ENCODE results near the gene CYBRD1.
"Not testable (repeated sequence)": the region's sequence is repeated elsewhere in the genome, so short reads cannot be mapped to it uniquely, and the experiment has no call there.

Gene CYBRD1

GRCh38 chr2:171522052-171522787 is at the start of gene CYBRD1:
Gene CYBRD1 (plus strand): TSS chr2:171522474. CDS start chr2:171522546, 72 bp downstream.
- DNase-seq: peak; percentile 9

GRCh38 chr2:171475979-171476378 is 46.3 kb upstream of the CYBRD1 start:
- no peak for DNase-seq

- no peak for DNase-seq
These were observed 43.9 kb upstream of the CYBRD1 start for GRCh38 chr2:171478345-171478744.

GRCh38 chr2:171479154-171479814 is 43.0 kb upstream of the CYBRD1 start:
- DNase-seq: no peak

GRCh38 chr2:171480908-171481307 is 41.4 kb upstream of the CYBRD1 start:
- no peak for DNase-seq

GRCh38 chr2:171482308-171482707 is 40.0 kb upstream of the CYBRD1 start:
- no peak for DNase-seq

GRCh38 chr2:171482877-171483276 is 39.4 kb upstream of the CYBRD1 start:
- no peak for DNase-seq

GRCh38 chr2:171483793-171484192 is 38.5 kb upstream of the CYBRD1 start:
- no peak for DNase-seq

GRCh38 chr2:171485116-171485515 is 37.2 kb upstream of the CYBRD1 start:
- DNase-seq: no peak

GRCh38 chr2:171487201-171487600 is 35.1 kb upstream of the CYBRD1 start:
- no peak for DNase-seq

GRCh38 chr2:171487803-171488259 is 34.4 kb upstream of the CYBRD1 start:
- DNase-seq: no peak

- no peak for DNase-seq
These were observed 31.7 kb upstream of the CYBRD1 start for GRCh38 chr2:171490577-171490976.

- no peak for DNase-seq
These were observed 31.0 kb upstream of the CYBRD1 start for GRCh38 chr2:171491292-171491691.

- no peak for DNase-seq
These were observed 29.6 kb upstream of the CYBRD1 start for GRCh38 chr2:171492664-171493063.

- not testable (repeated sequence) for DNase-seq
These were observed 24.6 kb upstream of the CYBRD1 start for GRCh38 chr2:171497664-171498063.

GRCh38 chr2:171505374-171505773 is 16.9 kb upstream of the CYBRD1 start:
- DNase-seq: no peak

- no peak for DNase-seq
These were observed 12.1 kb upstream of the CYBRD1 start for GRCh38 chr2:171509945-171510731.

- no peak for DNase-seq
These were observed 10.3 kb upstream of the CYBRD1 start for GRCh38 chr2:171512014-171512413.

GRCh38 chr2:171512683-171513195 is 9.5 kb upstream of the CYBRD1 start:
- DNase-seq: no peak

- no peak for DNase-seq
These were observed 8.5 kb upstream of the CYBRD1 start for GRCh38 chr2:171513719-171514160.

GRCh38 chr2:171514908-171515582 is 7.2 kb upstream of the CYBRD1 start:
- no peak for DNase-seq

GRCh38 chr2:171515672-171516298 is 6.5 kb upstream of the CYBRD1 start:
- DNase-seq: no peak
